MM.1S (cell line): Measurements from ENCODE around the gene POU4F3.

Source experiments
- DNase-seq: peaks from one replicate; pipeline ENCODE4 v3.0.0-alpha.2; 2015
- H2AFZ ChIP-seq: fragments of 300-600 bp; sonication (generic); 2 replicates; pipeline ENCODE4 v1.6.0; 2016; ENCODE audit warnings: antibody characterized with exemption, low read length
- H3F3A ChIP-seq: fragments of 300-600 bp; sonication (generic); 2 replicates; pipeline ENCODE4 v1.6.1; 2016; ENCODE audit warnings: mild to moderate bottlenecking, antibody characterized with exemption, low read length, moderate library complexity, mixed read lengths; ENCODE audit not compliant: insufficient read depth
- H3K27ac ChIP-seq: fragments of 300-600 bp; sonication (generic); 2 replicates; pipeline ENCODE4 v1.5.1; 2016; ENCODE audit warnings: mild to moderate bottlenecking, low read length
- H3K27me3 ChIP-seq: fragments of 300-600 bp; sonication (generic); replicated peaks from 2 replicates; pipeline ENCODE4 v1.6.0; 2016; ENCODE audit warnings: low read length; ENCODE audit not compliant: insufficient read depth
- H3K36me3 ChIP-seq: fragments of 300-600 bp; sonication (generic); replicated peaks from 2 replicates; pipeline ENCODE4 v1.6.1; 2016; ENCODE audit warnings: mild to moderate bottlenecking, low read length, mixed read lengths; ENCODE audit not compliant: insufficient read depth
- H3K4me1 ChIP-seq: fragments of 300-600 bp; sonication (generic); 2 replicates; pipeline ENCODE4 v1.6.1; 2016; ENCODE audit warnings: low read length, mixed read lengths
- H3K4me2 ChIP-seq: fragments of 300-600 bp; sonication (generic); 2 replicates; pipeline ENCODE4 v1.6.0; 2016; ENCODE audit warnings: low read depth, low read length
- H3K4me3 ChIP-seq: fragments of 300-600 bp; sonication (generic); 2 replicates; pipeline ENCODE4 v1.5.1; 2016; ENCODE audit warnings: low read length, mixed read lengths
- H3K79me2 ChIP-seq: fragments of 300-600 bp; sonication (generic); 2 replicates; pipeline ENCODE4 v1.6.1; 2016; ENCODE audit warnings: mixed run types, low read length, mixed read lengths
- H3K9ac ChIP-seq: fragments of 300-600 bp; sonication (generic); 2 replicates; pipeline ENCODE4 v1.6.1; 2016; ENCODE audit warnings: low read length, mixed read lengths
- H3K9me2 ChIP-seq: fragments of 300-600 bp; sonication (generic); replicated peaks from 2 replicates; pipeline ENCODE4 v1.6.1; 2016; ENCODE audit warnings: mild to moderate bottlenecking, low read length, mixed read lengths; ENCODE audit not compliant: insufficient read depth
- H3K9me3 ChIP-seq: fragments of 300-600 bp; sonication (generic); replicated peaks from 2 replicates; pipeline ENCODE4 v1.6.1; 2016; ENCODE audit warnings: mild to moderate bottlenecking, low read length, mixed read lengths; ENCODE audit not compliant: insufficient read depth
- H4K20me1 ChIP-seq: fragments of 300-600 bp; sonication (generic); 2 replicates; pipeline ENCODE4 v1.6.1; 2016; ENCODE audit warnings: mild to moderate bottlenecking, low read length, moderate library complexity, mixed read lengths; ENCODE audit not compliant: insufficient read depth
- CTCF ChIP-seq: fragments of 300-600 bp; sonication (generic); IDR thresholded peaks from 2 replicates; pipeline ENCODE4 v1.5.1; 2016; ENCODE audit warnings: antibody characterized with exemption, low read length, mixed read lengths
- EZH2 ChIP-seq: fragments of 300-600 bp; sonication (generic); optimal IDR thresholded peaks from 2 replicates; pipeline ENCODE3; 2017; ENCODE audit warnings: low read depth, mild to moderate bottlenecking, antibody characterized with exemption, low read length, mixed read lengths
- EZH2phosphoT487 ChIP-seq: fragments of 300-600 bp; sonication (generic); IDR thresholded peaks from 2 replicates; pipeline ENCODE4 v1.6.1; 2018; ENCODE audit warnings: antibody characterized with exemption, low read length

POU4F3 gene

GRCh38 chr5:146311278-146311677 lies 27.4 kb upstream of the POU4F3 start:
- H3K9me2 ChIP-seq, result no peaks in the 10 kb centered on the region
- H3K9ac ChIP-seq, result no peak overlapping the region
- H3K9me3 ChIP-seq, result no peaks in the 10 kb centered on the region
- H3K4me2 ChIP-seq, result no peak overlapping the region
- H3K79me2 ChIP-seq, result no peaks in the 10 kb centered on the region
- no peaks in the 10 kb centered on the region for H3K36me3 ChIP-seq
- no peak overlapping the region for H3K27ac ChIP-seq
- no peaks in the 10 kb centered on the region for H3F3A ChIP-seq
- H3K4me1 ChIP-seq, result 0 out of 2 replicates have a peak, but pooled peaks cover 5% of the 10 kb centered on the region
- no peak for DNase-seq
- TF ChIP-seq CTCF, result no peak
- TF ChIP-seq EZH2phosphoT487, result no peak
- no peak for TF ChIP-seq EZH2
- no peaks in the 10 kb centered on the region for H4K20me1 ChIP-seq
- peaks cover 9% of the 10 kb centered on the region; the same call in 1 of the 2 replicates for H3K27me3 ChIP-seq
- H2AFZ ChIP-seq, result no peak overlapping the region
- no peak overlapping the region for H3K4me3 ChIP-seq

DNA sequence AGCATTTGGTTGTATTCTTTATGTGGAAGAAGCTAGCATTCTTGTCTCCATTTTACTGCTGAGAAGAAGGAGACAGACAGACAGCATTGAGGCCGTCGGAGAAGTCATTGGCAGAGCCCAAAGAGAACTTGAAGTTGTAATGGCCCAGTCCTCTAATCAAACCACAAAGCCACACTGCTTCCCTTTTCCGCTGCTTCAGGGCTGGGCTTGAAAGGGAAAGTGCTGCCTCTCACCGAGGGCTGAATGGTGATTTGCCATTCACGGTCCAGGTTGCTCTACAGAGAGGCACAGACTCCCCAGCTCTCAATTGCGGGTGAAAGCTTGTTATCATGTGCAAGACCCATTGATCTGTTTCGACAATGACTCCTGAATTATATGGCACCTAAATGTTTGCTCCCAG lies 25.6 kb upstream of the POU4F3 start:
- no peak overlapping the region for H3K9ac ChIP-seq
- H3K79me2 ChIP-seq, result no peaks in the 10 kb centered on the region
- H2AFZ ChIP-seq, result no peak overlapping the region
- no peak overlapping the region for H3K4me3 ChIP-seq
- no peaks in the 10 kb centered on the region for H3K9me2 ChIP-seq
- H3K27ac ChIP-seq, result no peak overlapping the region
- no peaks in the 10 kb centered on the region for H3K36me3 ChIP-seq
- DNase-seq, result peak; percentile 56
- no peaks in the 10 kb centered on the region for H3F3A ChIP-seq
- TF ChIP-seq CTCF, result no peak
- H3K9me3 ChIP-seq, result no peaks in the 10 kb centered on the region
- 0 out of 2 replicates have a peak, but pooled peaks cover 5% of the 10 kb centered on the region for H3K4me1 ChIP-seq
- H3K4me2 ChIP-seq, result no peak overlapping the region
- H4K20me1 ChIP-seq, result no peaks in the 10 kb centered on the region
- peaks cover 9% of the 10 kb centered on the region; the same call in 1 of the 2 replicates for H3K27me3 ChIP-seq

DNA sequence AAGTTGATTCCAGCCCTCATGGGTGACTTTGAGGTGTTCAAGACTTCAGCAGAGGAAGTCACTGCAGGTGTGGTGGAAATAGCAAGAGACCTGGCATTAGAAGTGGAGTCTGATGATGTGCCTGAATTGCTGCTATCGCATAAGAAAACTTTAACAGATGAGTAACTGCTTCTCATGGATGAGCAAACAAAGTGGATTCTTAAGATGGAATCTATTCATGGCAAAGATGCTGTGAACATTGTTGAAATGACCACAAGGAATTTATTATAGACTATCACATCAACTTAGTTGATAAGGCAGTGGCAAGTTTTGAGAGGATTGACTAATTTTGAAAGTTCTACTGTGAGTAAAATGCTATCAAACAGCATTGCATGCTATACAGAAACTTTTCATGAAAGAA lies 17.1 kb upstream of the POU4F3 start:
- Histone ChIP-seq H3K27ac (no peak overlapping the region), H3K9me2 (no peaks in the 10 kb centered on the region), H2AFZ (no peak overlapping the region), H3K9me3 (no peaks in the 10 kb centered on the region), H3F3A (no peaks in the 10 kb centered on the region), H3K4me1 (no peaks in the 10 kb centered on the region), H3K9ac (no peak overlapping the region), H3K27me3 (no peaks in the 10 kb centered on the region), H3K36me3 (no peaks in the 10 kb centered on the region), H3K4me2 (no peak overlapping the region), H3K4me3 (no peak overlapping the region), H3K79me2 (no peaks in the 10 kb centered on the region), H4K20me1 (no peaks in the 10 kb centered on the region)
- DNase-seq, result no peak
- TF ChIP-seq CTCF (no peak), EZH2phosphoT487 (no peak), EZH2 (no peak)
